T-cell (primary cell): ENCODE measurements around the gene DESI1. TPM values are rescaled to one million over a fixed set of nuclear protein-coding genes. Genes with fewer than 3 reads are reported as not detected.
A peak's percentile ranks its signal among the peaks of the same experiment; 100 is the strongest.

Source experiments
- ATAC-seq, 4 experiments: fragments of 200-7000 bp in 3 of 4; fragments of 150-1000 bp in 1 of 4; cut with Tn5 transposase; replicated peaks in 1 of 4; 1 replicate in 3 of 4; 2 replicates in 1 of 4; pipeline ENCODE4 v1.10.0; 2021; ENCODE audit warnings: moderate library complexity in 3 of 4, mild to moderate bottlenecking in 2 of 4, moderate number of reproducible peaks in 1 of 4
- CTCF ChIA-PET, 2 donors: fragments of 300-600 bp; sonication (Branson Sonifier 250); formaldehyde crosslinking; loops; one replicate each; lab custom pipeline; 2022; ENCODE audit warnings: antibody characterized with exemption in 2 of 2; lab: Charles Lee
- POLR2A ChIA-PET, 2 donors: fragments of 300-600 bp; sonication (Branson Sonifier 250); formaldehyde crosslinking; loops; one replicate each; lab custom pipeline; 2022; ENCODE audit warnings: antibody characterized with exemption in 2 of 2; lab: Charles Lee
- DNase-seq, 35 experiments: peaks; one replicate each; pipeline versions ENCODE4 v3.0.0 to v3.0.0-alpha.2; 2013 to 2023
- H3K27ac ChIP-seq: one replicate; pipeline ENCODE4 v1.5.1; 2013; ENCODE audit warnings: low read length
- H3K27me3 ChIP-seq, 2 experiments: replicated peaks in 1 of 2; 1 replicate in 1 of 2; 2 replicates in 1 of 2; pipeline versions ENCODE4 v1.6.1 to v1.7.0; 2013; ENCODE audit warnings: low read length in 1 of 2, mixed read lengths in 1 of 2; ENCODE audit not compliant: control insufficient read depth in 2 of 2, insufficient read depth in 2 of 2; ENCODE audit errors: extremely low read depth in 1 of 2
- H3K36me3 ChIP-seq, 2 donors: 1 replicate in 1 of 2; 2 replicates in 1 of 2; pipeline versions ENCODE4 v1.6.1 to v1.7.0; 2013; ENCODE audit warnings: low read length in 1 of 2; ENCODE audit not compliant: control insufficient read depth in 2 of 2, insufficient read depth in 1 of 2; ENCODE audit errors: extremely low read depth in 1 of 2
- H3K4me1 ChIP-seq, 2 experiments: 1 replicate in 1 of 2; 2 replicates in 1 of 2; pipeline versions ENCODE4 v1.6.1 to v1.7.0; 2013; ENCODE audit warnings: low read length in 2 of 2, mixed read lengths in 1 of 2; ENCODE audit not compliant: insufficient read depth in 2 of 2, control insufficient read depth in 1 of 2; ENCODE audit errors: extremely low read depth in 1 of 2
- H3K4me3 ChIP-seq, 2 donors: 1 replicate in 1 of 2; 2 replicates in 1 of 2; pipeline versions ENCODE4 v1.5.1 to v1.7.0; 2013; ENCODE audit warnings: mild to moderate bottlenecking in 2 of 2, low read length in 1 of 2, moderate library complexity in 1 of 2; ENCODE audit not compliant: control insufficient read depth in 1 of 2; ENCODE audit errors: extremely low read depth in 1 of 2
- H3K9me3 ChIP-seq: 2 replicates; pipeline ENCODE4 v1.7.0; 2013
- H3K27ac Mint-ChIP-seq, 2 donors: one replicate each; pipeline ENCODE4 v1.8.0; 2020 to 2021; ENCODE audit warnings: mild to moderate bottlenecking in 2 of 2, mixed read lengths in 2 of 2
- H3K27me3 Mint-ChIP-seq, 2 donors: one replicate each; pipeline ENCODE4 v1.8.0; 2021 to 2022; ENCODE audit warnings: mixed read lengths in 2 of 2
- H3K36me3 Mint-ChIP-seq: one replicate; pipeline ENCODE4 v1.8.0; 2021; ENCODE audit warnings: mixed read lengths
- H3K4me1 Mint-ChIP-seq, 3 donors: one replicate each; pipeline ENCODE4 v1.8.0; 2020 to 2022; ENCODE audit warnings: mixed read lengths in 3 of 3, mild to moderate bottlenecking in 1 of 3
- H3K4me3 Mint-ChIP-seq, 3 donors: one replicate each; pipeline ENCODE4 v1.8.0; 2020 to 2022; ENCODE audit warnings: mild to moderate bottlenecking in 3 of 3, mixed read lengths in 3 of 3, moderate library complexity in 3 of 3
- H3K9me3 Mint-ChIP-seq, 3 donors: one replicate each; pipeline ENCODE4 v1.8.0; 2020 to 2022; ENCODE audit warnings: mixed read lengths in 3 of 3
- WGBS: methylation state at CpG from one replicate; pipeline ENCODE4 v1.1.5; 2013; ENCODE audit warnings: missing lambda C conversion rate; ENCODE audit not compliant: insufficient coverage; 5-methylcytosine and 5-hydroxymethylcytosine counted together
- total RNA-seq, 35 experiments: library from RNA in 6 of 35; stranded (reverse) in 6 of 35; fragments of 120-200 nt in 1 of 35; gene quantifications; one replicate each; pipeline versions ENCODE4 v1.2.1 to v1.2.4 and lab custom pipeline; 2013 to 2026

Gene DESI1
- total RNA-seq, 5 donors from 2014 or later (not counting 1 experiment from before 2014, with no cell fraction given), result 19.9 to 31.3 (median 28.7) TPM

DNA sequence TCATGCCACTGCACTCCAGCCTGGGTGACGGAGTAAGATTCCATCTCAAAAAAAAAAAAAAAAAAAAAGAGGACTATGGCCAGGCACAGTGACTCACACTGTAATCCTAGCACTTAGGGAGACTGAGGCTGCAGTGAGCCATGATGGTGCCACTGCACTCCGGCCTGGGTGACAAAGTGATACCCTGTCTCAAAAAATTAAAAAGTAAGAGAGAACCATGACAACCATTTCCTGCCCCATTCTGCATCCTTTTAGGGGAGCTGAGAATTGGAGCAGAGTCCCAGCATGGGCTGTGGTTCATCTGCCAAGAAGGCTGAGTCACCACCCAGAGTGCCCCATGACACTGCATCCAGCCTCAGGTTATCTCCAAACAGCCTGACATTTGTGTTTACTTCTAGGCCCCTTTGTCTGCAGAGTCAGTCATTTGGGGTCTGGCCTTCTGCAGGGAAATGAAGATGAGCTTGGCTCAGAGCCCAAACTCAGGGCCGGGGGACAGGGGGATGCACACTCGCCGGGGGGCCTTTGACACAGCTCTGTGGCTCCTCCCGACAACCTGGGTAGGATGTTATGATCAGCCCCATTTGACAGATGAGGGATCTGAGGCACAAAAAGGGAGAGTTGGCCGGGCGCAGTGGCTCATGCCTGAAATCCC is 55.3 kb downstream of the DESI1 start:
- no peaks in the 10 kb centered on the region for H3K9me3 Mint-ChIP-seq
- H3K36me3 ChIP-seq, result no peaks in the 10 kb centered on the region
- H3K4me1 Mint-ChIP-seq, result no peaks in the 10 kb centered on the region
- ATAC-seq (peak in 3 of 4 experiments; percentile 43 to 56 (median 49)), DNase-seq (no peak)
- H3K4me3 Mint-ChIP-seq, result no peak overlapping the region
- H3K36me3 Mint-ChIP-seq, result no peaks in the 10 kb centered on the region
- H3K27me3 Mint-ChIP-seq, result peaks cover 8 to 22% of the 10 kb centered on the region in 2 donors
- H3K4me3 ChIP-seq, result no peak overlapping the region
- no peak overlapping the region for H3K27ac Mint-ChIP-seq
- 58% methylated on average over 2 of the region's 8 CpGs for WGBS
- ChIA-PET CTCF (interaction anchor here (0.6 to 0.7 kb wide), 2 partner anchors 184 to 700 kb away, joined by 4 to 5 read pairs; no protein-coding TSS in a partner anchor), POLR2A (no interaction called here)
- no peaks in the 10 kb centered on the region for H3K4me1 ChIP-seq
- H3K9me3 ChIP-seq, result no peaks in the 10 kb centered on the region
- peaks cover 4 to 31% of the 10 kb centered on the region in 2 experiments for H3K27me3 ChIP-seq
- H3K27ac ChIP-seq, result no peak overlapping the region

- Histone ChIP-seq H3K9me3 (no peaks in the 10 kb centered on the region), H3K27me3 (peaks cover 5 to 38% of the 10 kb centered on the region in 2 experiments), H3K4me1 (no peaks in the 10 kb centered on the region), H3K27ac (no peak overlapping the region), H3K4me3 (no peak overlapping the region), H3K36me3 (no peaks in the 10 kb centered on the region)
- H3K4me1 Mint-ChIP-seq, result no peaks in the 10 kb centered on the region
- peaks cover 14 to 32% of the 10 kb centered on the region in 2 donors for H3K27me3 Mint-ChIP-seq
- 83% methylated on average over 6 of the region's 8 CpGs for WGBS
- DNase-seq (no peak), ATAC-seq (no peak)
- H3K4me3 Mint-ChIP-seq, result no peak overlapping the region
- H3K27ac Mint-ChIP-seq, result no peak overlapping the region
- ChIA-PET CTCF (no interaction called here), POLR2A (no interaction called here)
- H3K9me3 Mint-ChIP-seq, result no peaks in the 10 kb centered on the region
- H3K36me3 Mint-ChIP-seq, result no peaks in the 10 kb centered on the region
Observed at GRCh38 chr22:41564563-41564962, 56.3 kb downstream of the DESI1 start.

GRCh38 chr22:41563051-41563711 is 57.7 kb downstream of the DESI1 start:
- ChIA-PET POLR2A (no interaction called here), CTCF (no interaction called here)
- DNase-seq (no peak), ATAC-seq (no peak)
- Mint-ChIP-seq H3K4me3 (no peak overlapping the region), H3K9me3 (no peaks in the 10 kb centered on the region), H3K4me1 (no peaks in the 10 kb centered on the region), H3K27me3 (peaks cover 14 to 40% of the 10 kb centered on the region in 2 donors), H3K27ac (no peak overlapping the region), H3K36me3 (no peaks in the 10 kb centered on the region)
- H3K4me1 ChIP-seq, result no peaks in the 10 kb centered on the region
- H3K36me3 ChIP-seq, result no peaks in the 10 kb centered on the region
- H3K4me3 ChIP-seq, result no peak overlapping the region
- H3K9me3 ChIP-seq, result no peaks in the 10 kb centered on the region
- peaks cover 6 to 45% of the 10 kb centered on the region in 2 experiments for H3K27me3 ChIP-seq
- no peak overlapping the region for H3K27ac ChIP-seq
- 40% methylated on average over 1 of the region's 10 CpGs for WGBS

DNA sequence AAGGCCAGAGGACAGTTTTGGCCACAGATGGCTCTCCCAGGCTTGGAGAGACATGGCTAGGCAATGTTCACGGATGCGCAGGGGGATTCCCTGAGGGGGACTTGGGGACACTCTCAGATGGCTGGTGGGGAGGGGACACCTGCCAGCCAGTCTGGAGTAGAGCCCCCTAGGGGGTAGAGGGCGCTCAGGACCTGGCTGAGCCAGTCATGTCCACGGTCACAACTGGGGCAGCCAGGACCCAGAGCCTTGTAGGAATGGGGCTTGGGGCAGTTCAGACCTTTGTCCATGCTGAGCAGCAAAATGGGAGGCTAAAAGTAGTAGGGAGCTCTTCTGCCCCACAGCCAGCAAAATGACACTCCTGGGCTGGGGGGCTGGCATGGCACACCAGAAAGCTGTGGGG is 58.4 kb downstream of the DESI1 start:
- H3K4me1 Mint-ChIP-seq, result no peaks in the 10 kb centered on the region
- H3K27me3 Mint-ChIP-seq, result peaks cover 14 to 45% of the 10 kb centered on the region in 2 donors
- CTCF ChIA-PET, result no interaction called here
- no peak for DNase-seq
- H3K27ac Mint-ChIP-seq, result no peak overlapping the region
- WGBS, result 87% methylated on average over 3 of the region's 4 CpGs
- Histone ChIP-seq H3K4me1 (peaks cover 0 to 1% of the 10 kb centered on the region in 2 experiments), H3K36me3 (no peaks in the 10 kb centered on the region), H3K27me3 (peaks cover 6 to 52% of the 10 kb centered on the region in 2 experiments), H3K27ac (no peak overlapping the region), H3K4me3 (no peak overlapping the region), H3K9me3 (no peaks in the 10 kb centered on the region)
- POLR2A ChIA-PET, result no interaction called here
- H3K9me3 Mint-ChIP-seq, result no peaks in the 10 kb centered on the region
- no peak overlapping the region for H3K4me3 Mint-ChIP-seq
- no peaks in the 10 kb centered on the region for H3K36me3 Mint-ChIP-seq
- no peak for ATAC-seq

GRCh38 chr22:41561788-41562187 is 59.1 kb downstream of the DESI1 start:
- POLR2A ChIA-PET, result no interaction called here
- Histone ChIP-seq H3K4me3 (no peak overlapping the region), H3K36me3 (no peaks in the 10 kb centered on the region), H3K27ac (no peak overlapping the region), H3K27me3 (peaks cover 6 to 58% of the 10 kb centered on the region in 2 experiments), H3K4me1 (peaks cover 0 to 3% of the 10 kb centered on the region in 2 experiments), H3K9me3 (no peaks in the 10 kb centered on the region)
- DNase-seq (no peak), ATAC-seq (no peak)
- WGBS, result 85% methylated on average over 5 of the region's 5 CpGs
- Mint-ChIP-seq H3K27ac (no peak overlapping the region), H3K36me3 (no peaks in the 10 kb centered on the region), H3K4me3 (no peak overlapping the region), H3K4me1 (no peaks in the 10 kb centered on the region), H3K27me3 (peaks cover 14 to 49% of the 10 kb centered on the region in 2 donors), H3K9me3 (no peaks in the 10 kb centered on the region)
- CTCF ChIA-PET, result interaction anchor here in 1 of 2 donors (0.6 kb wide), 1 partner anchor 387 kb away, joined by 3 read pairs; no protein-coding TSS in a partner anchor

DNA sequence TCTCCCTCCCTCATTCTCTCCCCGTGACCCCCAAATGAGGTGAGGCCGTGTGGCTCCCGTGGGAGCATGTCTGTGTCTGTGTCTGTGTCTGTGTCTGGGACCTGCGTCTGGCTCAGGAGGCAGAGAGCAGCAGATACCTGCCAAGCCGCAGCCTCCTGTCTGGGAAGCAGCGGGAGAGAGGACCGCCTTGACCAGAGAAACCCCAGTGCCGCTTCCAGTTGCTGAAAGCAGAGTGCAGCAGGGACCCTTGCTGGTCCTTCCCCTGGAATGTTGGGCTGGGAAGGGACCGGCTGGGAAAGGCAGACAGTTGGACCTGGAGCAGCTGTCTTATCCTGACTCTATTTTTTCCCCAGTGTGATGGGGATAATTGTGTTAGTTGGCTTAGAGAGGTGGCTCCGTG is 59.5 kb downstream of the DESI1 start:
- POLR2A ChIA-PET, result no interaction called here
- H3K27ac Mint-ChIP-seq, result no peak overlapping the region
- CTCF ChIA-PET, result no interaction called here

More for the DNA sequence above, 59.5 kb downstream of the DESI1 start:
- DNase-seq (no peak), ATAC-seq (no peak)
- Mint-ChIP-seq H3K9me3 (no peaks in the 10 kb centered on the region), H3K4me1 (peaks cover 0 to 2% (median 0%) of the 10 kb centered on the region in 3 donors), H3K36me3 (no peaks in the 10 kb centered on the region), H3K27me3 (peaks cover 14 to 53% of the 10 kb centered on the region in 2 donors), H3K4me3 (no peak overlapping the region)
- H3K4me3 ChIP-seq, result no peak overlapping the region
- H3K4me1 ChIP-seq, result peaks cover 0 to 3% of the 10 kb centered on the region in 2 experiments
- no peaks in the 10 kb centered on the region for H3K36me3 ChIP-seq
- no peak overlapping the region for H3K27ac ChIP-seq
- WGBS, result 82% methylated on average over 5 of the region's 10 CpGs
- H3K9me3 ChIP-seq, result no peaks in the 10 kb centered on the region
- peaks cover 6 to 63% of the 10 kb centered on the region in 2 experiments for H3K27me3 ChIP-seq
